Epidermal melanocyte (primary cell): ENCODE data around the gene CACNA2D1.
"Not testable (repeated sequence)": the region's sequence is repeated elsewhere in the genome, so short reads cannot be mapped to it uniquely, and the experiment has no call there.

Source experiments
- DNase-seq: peaks from one replicate; pipeline ENCODE4 v3.0.0; 2011; ENCODE audit warnings: low spot score; ENCODE audit not compliant: insufficient read length

CACNA2D1 gene

GRCh38 chr7:82051601-82052000 lies 392.0 kb downstream of the CACNA2D1 start:
- DNase-seq = no peak

GRCh38 chr7:82050792-82051191 lies 392.8 kb downstream of the CACNA2D1 start:
- no peak for DNase-seq

- DNase-seq = no peak
These were observed 393.6 kb downstream of the CACNA2D1 start for GRCh38 chr7:82049891-82050533.

GRCh38 chr7:82049442-82049841 lies 394.1 kb downstream of the CACNA2D1 start:
- no peak for DNase-seq

GRCh38 chr7:82044497-82045080 lies 399.0 kb downstream of the CACNA2D1 start:
- no peak for DNase-seq

GRCh38 chr7:82039621-82040020 lies 404.0 kb downstream of the CACNA2D1 start:
- DNase-seq = no peak

- no peak for DNase-seq
These were observed 407.3 kb downstream of the CACNA2D1 start for GRCh38 chr7:82036146-82036886.

- DNase-seq = no peak
These were observed 408.1 kb downstream of the CACNA2D1 start for GRCh38 chr7:82035456-82035855.

GRCh38 chr7:82032901-82033300 lies 410.7 kb downstream of the CACNA2D1 start:
- DNase-seq = no peak

GRCh38 chr7:82029236-82029913 lies 414.2 kb downstream of the CACNA2D1 start:
- DNase-seq = no peak

GRCh38 chr7:82028097-82028496 lies 415.5 kb downstream of the CACNA2D1 start:
- no peak for DNase-seq

- DNase-seq = no peak
These were observed 421.9 kb downstream of the CACNA2D1 start for GRCh38 chr7:82021713-82022112.

- no peak for DNase-seq
These were observed 422.5 kb downstream of the CACNA2D1 start for GRCh38 chr7:82021036-82021435.

GRCh38 chr7:82019551-82020475 lies 423.8 kb downstream of the CACNA2D1 start:
- DNase-seq = no peak

GRCh38 chr7:82018226-82018625 lies 425.4 kb downstream of the CACNA2D1 start:
- DNase-seq = no peak

- no peak for DNase-seq
These were observed 426.1 kb downstream of the CACNA2D1 start for GRCh38 chr7:82017334-82017943.

GRCh38 chr7:82015751-82016150 lies 427.8 kb downstream of the CACNA2D1 start:
- no peak for DNase-seq

- DNase-seq = not testable (repeated sequence)
These were observed 429.0 kb downstream of the CACNA2D1 start for GRCh38 chr7:82014574-82014973.

- DNase-seq = no peak
These were observed 431.1 kb downstream of the CACNA2D1 start for GRCh38 chr7:82012453-82012852.

GRCh38 chr7:82010416-82010815 lies 433.2 kb downstream of the CACNA2D1 start:
- DNase-seq = no peak

- no peak for DNase-seq
These were observed 436.3 kb downstream of the CACNA2D1 start for GRCh38 chr7:82007315-82007714.
